ENCODE measurements around the gene RNASE4.

GRCh38 chr14:20655851-20656250 is 28.5 kb upstream of the RNASE4 start:
- TF ChIP-seq POLR2A (IDR thresholded peaks at IDR 0.05) (no peak), CTCF (IDR thresholded peaks at IDR 0.05) (no peak), POLR2AphosphoS5 (IDR thresholded peaks at IDR 0.05) (no peak), EP300 (IDR thresholded peaks at IDR 0.05) (no peak)

All from sigmoid colon (tissue), 4 donors.